SK-N-SH (cell line): ENCODE measurements around the gene CYBC1. TPM values are rescaled to one million over a fixed set of nuclear protein-coding genes. Genes with fewer than 3 reads are reported as not detected.

Experiments
- CTCF ChIA-PET: fragments of 300-600, 350-600 bp; formaldehyde crosslinking; extraction: SDS; loops from one replicate; lab custom pipeline; 2021; lab: Yijun Ruan, JAX
- POLR2A ChIA-PET: fragments of 350-600 bp; sonication (Branson Sonifier 250); formaldehyde crosslinking; extraction: SDS; loops from one replicate; lab custom pipeline; 2020; ENCODE audit warnings: antibody characterized with exemption, inconsistent platforms; lab: Yijun Ruan, JAX
- DNase-seq: peaks from one replicate; pipeline ENCODE4 v3.0.0; 2012
- H2AFZ ChIP-seq: fragments of 200-600 bp; sonication (generic); 2 replicates; pipeline ENCODE4 v1.8.1; 2016; ENCODE audit warnings: antibody characterized with exemption, mild to moderate bottlenecking, low read depth
- H3F3A ChIP-seq: fragments of 200-600 bp; sonication (generic); replicated peaks from 2 replicates; pipeline ENCODE3; 2016; ENCODE audit warnings: antibody characterized with exemption, mild to moderate bottlenecking; ENCODE audit not compliant: insufficient read depth
- H3K27ac ChIP-seq, 2 experiments: fragments of 200-500 bp in 1 of 2; fragments of 200-600 bp in 1 of 2; sonication (Bioruptor generic) in 1 of 2; sonication (generic), shearing (Covaris generic) in 1 of 2; 2 replicates each; pipeline versions ENCODE4 v1.5.1 to v1.6.1; 2014 to 2016; ENCODE audit warnings: low read depth in 2 of 2, inconsistent platforms in 1 of 2, low read length in 1 of 2, mild to moderate bottlenecking in 1 of 2, mixed read lengths in 1 of 2
- H3K27me3 ChIP-seq: fragments of 200-600 bp; sonication (generic), shearing (Covaris generic); 2 replicates; pipeline ENCODE4 v1.6.1; 2016; ENCODE audit warnings: mixed run types; ENCODE audit not compliant: insufficient read depth
- H3K36me3 ChIP-seq, 2 experiments: fragments of 200-500 bp in 1 of 2; fragments of 200-600 bp in 1 of 2; sonication (Bioruptor generic) in 1 of 2; sonication (generic) in 1 of 2; replicated peaks in 1 of 2; 2 replicates each; pipeline versions ENCODE3 to v1.5.1; 2014 to 2016; ENCODE audit warnings: low read length in 1 of 2, mild to moderate bottlenecking in 1 of 2; ENCODE audit not compliant: insufficient read depth in 2 of 2, control insufficient read depth in 1 of 2
- H3K4me1 ChIP-seq, 2 experiments: fragments of 200-500 bp in 1 of 2; fragments of 200-600 bp in 1 of 2; sonication (Bioruptor generic) in 1 of 2; sonication (generic), shearing (Covaris generic) in 1 of 2; 2 replicates each; pipeline versions ENCODE4 v1.5.1 to v1.6.1; 2014 to 2016; ENCODE audit warnings: low read depth in 1 of 2, low read length in 1 of 2, mixed run types in 1 of 2; ENCODE audit not compliant: insufficient read depth in 2 of 2, control insufficient read depth in 1 of 2
- H3K4me2 ChIP-seq: fragments of 200-600 bp; sonication (generic), shearing (Covaris generic); 2 replicates; pipeline ENCODE4 v1.6.1; 2017; ENCODE audit warnings: mixed run types
- H3K4me3 ChIP-seq, 2 experiments: fragments of 200-500 bp in 1 of 2; fragments of 200-600 bp in 1 of 2; sonication (Bioruptor generic) in 1 of 2; sonication (generic), shearing (Covaris generic) in 1 of 2; 2 replicates each; pipeline versions ENCODE4 v1.5.1 to v1.8.1; 2014 to 2016; ENCODE audit warnings: low read depth in 2 of 2, inconsistent platforms in 1 of 2, low read length in 1 of 2, mild to moderate bottlenecking in 1 of 2, mixed read lengths in 1 of 2, moderate library complexity in 1 of 2
- H3K79me2 ChIP-seq: fragments of 200-600 bp; sonication (generic); 2 replicates; pipeline ENCODE4 v1.8.1; 2017; ENCODE audit warnings: mild to moderate bottlenecking; ENCODE audit not compliant: insufficient read depth
- H3K9ac ChIP-seq: fragments of 200-600 bp; sonication (generic); 2 replicates; pipeline ENCODE4 v1.6.1; 2017; ENCODE audit warnings: mixed run types
- H3K9me2 ChIP-seq: fragments of 200-600 bp; sonication (generic); 2 replicates; pipeline ENCODE4 v1.6.1; 2017; ENCODE audit warnings: mixed run types
- H3K9me3 ChIP-seq: fragments of 200-600 bp; sonication (generic); 2 replicates; pipeline ENCODE4 v1.6.1; 2017; ENCODE audit warnings: mixed run types, mild to moderate bottlenecking, moderate library complexity
- H4K20me1 ChIP-seq: fragments of 200-600 bp; sonication (generic); 2 replicates; pipeline ENCODE4 v1.6.1; 2017; ENCODE audit warnings: mild to moderate bottlenecking, mixed run types; ENCODE audit not compliant: insufficient read depth
- CHD2 ChIP-seq: fragments of 150-350 bp; IDR thresholded peaks from 2 replicates; pipeline ENCODE4 v1.6.1; 2018; ENCODE audit warnings: low read length; ENCODE audit not compliant: partially characterized antibody
- GABPA ChIP-seq: IDR thresholded peaks from 2 replicates; pipeline ENCODE4 v1.4.0; 2012; ENCODE audit warnings: low read depth, mild to moderate bottlenecking
- MAX ChIP-seq: IDR thresholded peaks from 2 replicates; pipeline ENCODE4 v1.4.0; 2012; ENCODE audit warnings: low read depth
- MXI1 ChIP-seq: IDR thresholded peaks from 2 replicates; pipeline ENCODE4 v1.6.1; 2012; ENCODE audit warnings: mild to moderate bottlenecking, low read depth, low read length, improper control_type of control experiment
- NFIC ChIP-seq: IDR thresholded peaks from 2 replicates; pipeline ENCODE4 v1.4.0; 2012; ENCODE audit warnings: borderline replicate concordance
- NRF1 ChIP-seq: IDR thresholded peaks from 2 replicates; pipeline ENCODE4 v1.6.1; 2012; ENCODE audit warnings: low read depth, mild to moderate bottlenecking, low read length
- POLR2AphosphoS5 ChIP-seq: IDR thresholded peaks from 2 replicates; pipeline ENCODE4 v1.6.1; 2012; ENCODE audit warnings: low read depth, low read length
- REST ChIP-seq: IDR thresholded peaks from 2 replicates; pipeline ENCODE4 v1.6.1; 2012; ENCODE audit warnings: mild to moderate bottlenecking, low read depth, low read length, moderate library complexity
- SMC3 ChIP-seq: IDR thresholded peaks from 2 replicates; pipeline ENCODE4 v1.6.1; 2012; ENCODE audit warnings: low read depth, low read length, improper control_type of control experiment
- TAF1 ChIP-seq: IDR thresholded peaks from 2 replicates; pipeline ENCODE4 v1.6.1; 2012; ENCODE audit warnings: low read depth, mild to moderate bottlenecking, low read length, moderate library complexity, borderline replicate concordance
- TEAD4 ChIP-seq: IDR thresholded peaks from 2 replicates; pipeline ENCODE4 v1.4.0; 2012; ENCODE audit warnings: mild to moderate bottlenecking, borderline replicate concordance; ENCODE audit not compliant: insufficient read depth
- USF1 ChIP-seq: IDR thresholded peaks from 2 replicates; pipeline ENCODE4 v1.4.0; 2012; ENCODE audit warnings: low read depth, borderline replicate concordance
- USF2 ChIP-seq: fragments of 150-350 bp; IDR thresholded peaks from 2 replicates; pipeline ENCODE4 v1.6.1; 2017; ENCODE audit warnings: antibody characterized with exemption, low read length, low read depth, borderline replicate concordance
- WGBS: methylation state at CpG from one replicate; pipeline ENCODE4 v1.1.6; 2017; ENCODE audit warnings: low lambda C conversion rate; 5-methylcytosine and 5-hydroxymethylcytosine counted together
- polyA plus RNA-seq, 3 experiments: library from polyadenylated mRNA; depleted of rRNA; stranded (reverse); fragments of >200 nt; gene quantifications; 2 replicates each; pipeline ENCODE4 v1.2.3, GENCODE V29; 2012

CYBC1 gene
- polyA plus RNA-seq, 1 of the 3 experiments (the other 2 are of a cell fraction), result 165 TPM

- Histone ChIP-seq H4K20me1 (peaks cover 2% of the 10 kb centered on the region; the same call in 1 of the 2 replicates), H2AFZ (no peak overlapping the region), H3K4me2 (no peak overlapping the region), H3F3A (peaks cover 5% of the 10 kb centered on the region), H3K36me3 (peaks cover 2 to 5% of the 10 kb centered on the region in 2 experiments), H3K27ac (no peak overlapping the region), H3K4me1 (peaks cover 0 to 5% of the 10 kb centered on the region in 2 experiments; a peak in 1 of 4 replicates), H3K9me3 (no peaks in the 10 kb centered on the region), H3K27me3 (no peaks in the 10 kb centered on the region), H3K79me2 (no peaks in the 10 kb centered on the region), H3K4me3 (no peak overlapping the region), H3K9ac (no peak overlapping the region), H3K9me2 (no peaks in the 10 kb centered on the region)
- TF ChIP-seq USF2 (no peak), MXI1 (no peak), CHD2 (no peak), REST (no peak), NFIC (no peak), POLR2AphosphoS5 (no peak), SMC3 (no peak), NRF1 (no peak), GABPA (no peak), TEAD4 (no peak), MAX (no peak), TAF1 (no peak), USF1 (no peak)
- no peak for DNase-seq
- WGBS, result over 99% methylated on average over 14 of the region's 14 CpGs
- ChIA-PET CTCF (interaction anchor here (0.9 to 1.1 kb wide), 2 partner anchors 12 to 104 kb away, joined by 4 read pairs; no protein-coding TSS in a partner anchor), POLR2A (no interaction called here)
Observed at GRCh38 chr17:82405051-82405450, 45.5 kb downstream of the CYBC1 start.
